IMR-90 (cell line): ENCODE data around the gene SIM2. TPM values are rescaled to one million over a fixed set of nuclear protein-coding genes. Genes with fewer than 3 reads are reported as not detected.

Experiments
- ATAC-seq: fragments of 200-7000 bp; cut with Tn5 transposase; 2 replicates; pipeline ENCODE4 v1.9.1; 2020; ENCODE audit warnings: low read depth, mild to moderate bottlenecking, moderate library complexity
- BruUV-seq: library from RNA; stranded (reverse); fragments of 400-500 nt; replicated peaks from 2 replicates; lab custom pipeline; 2021; lab: Mats Ljungman, UMichigan
- CTCF ChIA-PET: fragments of 300-600 bp; formaldehyde crosslinking; extraction: SDS; loops from one replicate; lab custom pipeline; 2021; ENCODE audit warnings: antibody characterized with exemption; lab: Yijun Ruan, JAX
- POLR2A ChIA-PET: fragments of 300-600 bp; sonication (Branson Sonifier 250); formaldehyde crosslinking; loops from one replicate; lab custom pipeline; 2022; ENCODE audit warnings: antibody characterized with exemption; ENCODE audit not compliant: unreplicated experiment; lab: Charles Lee
- DNase-seq: peaks from one replicate; pipeline ENCODE4 v3.0.0; 2013
- H2AFZ ChIP-seq: replicated peaks from 2 replicates; pipeline ENCODE3; 2013; ENCODE audit warnings: low read length, mild to moderate bottlenecking; ENCODE audit not compliant: poor library complexity
- H2AK5ac ChIP-seq: 2 replicates; pipeline ENCODE4 v1.6.1; 2013; ENCODE audit warnings: low read depth, low read length, inconsistent platforms
- H2AK9ac ChIP-seq: replicated peaks from 2 replicates; pipeline ENCODE3; 2013; ENCODE audit warnings: mild to moderate bottlenecking, low read depth, low read length, moderate library complexity; ENCODE audit not compliant: poor library complexity
- H2BK120ac ChIP-seq: 2 replicates; pipeline ENCODE4 v1.6.1; 2013; ENCODE audit warnings: low read depth, low read length, inconsistent platforms
- H2BK15ac ChIP-seq: 3 replicates; pipeline ENCODE4 v1.6.1; 2013; ENCODE audit warnings: low read depth, low read length, inconsistent platforms
- H2BK20ac ChIP-seq: 2 replicates; pipeline ENCODE4 v1.6.1; 2013; ENCODE audit warnings: low read depth, mild to moderate bottlenecking, inconsistent platforms, low read length, moderate library complexity
- H2BK5ac ChIP-seq: 2 replicates; pipeline ENCODE4 v1.6.1; 2013; ENCODE audit warnings: mild to moderate bottlenecking, low read depth, low read length, inconsistent platforms; ENCODE audit not compliant: poor library complexity, severe bottlenecking
- H3K14ac ChIP-seq: replicated peaks from 2 replicates; pipeline ENCODE4 v1.6.1; 2013; ENCODE audit warnings: low read depth, low read length, inconsistent platforms
- H3K18ac ChIP-seq: 2 replicates; pipeline ENCODE4 v1.6.1; 2013; ENCODE audit warnings: low read depth, low read length, control low read depth
- H3K23ac ChIP-seq: 2 replicates; pipeline ENCODE4 v1.6.1; 2013; ENCODE audit warnings: low read depth, low read length, inconsistent platforms
- H3K27ac ChIP-seq: 2 replicates; pipeline ENCODE4 v1.5.1; 2013; ENCODE audit warnings: mild to moderate bottlenecking, control low read depth, low read length; ENCODE audit not compliant: insufficient read depth
- H3K27me3 ChIP-seq: 2 replicates; pipeline ENCODE4 v1.6.1; 2013; ENCODE audit warnings: low read length; ENCODE audit not compliant: control insufficient read depth, insufficient read depth
- H3K36me3 ChIP-seq: 2 replicates; pipeline ENCODE4 v1.6.1; 2013; ENCODE audit warnings: low read length, mixed read lengths; ENCODE audit not compliant: control insufficient read depth, insufficient read depth
- H3K4ac ChIP-seq: 2 replicates; pipeline ENCODE4 v1.6.1; 2013; ENCODE audit warnings: low read depth, low read length, inconsistent platforms
- H3K4me1 ChIP-seq: 2 replicates; pipeline ENCODE4 v1.6.1; 2013; ENCODE audit warnings: low read length, mixed read lengths; ENCODE audit not compliant: control insufficient read depth, insufficient read depth
- H3K4me2 ChIP-seq: 2 replicates; pipeline ENCODE4 v1.6.1; 2013; ENCODE audit warnings: low read depth, mild to moderate bottlenecking, control low read depth, low read length, moderate library complexity
- H3K4me3 ChIP-seq: 2 replicates; pipeline ENCODE4 v1.5.1; 2013; ENCODE audit warnings: low read depth, mild to moderate bottlenecking, control low read depth, low read length, moderate library complexity; ENCODE audit not compliant: insufficient read depth
- H3K56ac ChIP-seq: 2 replicates; pipeline ENCODE4 v1.6.1; 2013; ENCODE audit warnings: low read length, inconsistent platforms; ENCODE audit not compliant: insufficient read depth; ENCODE audit errors: extremely low read depth
- H3K79me1 ChIP-seq, 2 experiments: 2 replicates each; pipeline ENCODE4 v1.6.1; 2013; ENCODE audit warnings: low read length in 2 of 2, inconsistent platforms in 1 of 2, low read depth in 1 of 2
- H3K9ac ChIP-seq: 2 replicates; pipeline ENCODE4 v1.6.1; 2013; ENCODE audit warnings: low read depth, low read length, control low read depth
- H3K9me1 ChIP-seq: 2 replicates; pipeline ENCODE4 v1.6.1; 2013; ENCODE audit warnings: low read length, inconsistent platforms; ENCODE audit not compliant: insufficient read depth
- H3K9me3 ChIP-seq: 2 replicates; pipeline ENCODE4 v1.6.1; 2013; ENCODE audit warnings: low read length; ENCODE audit not compliant: control insufficient read depth, insufficient read depth
- H4K20me1 ChIP-seq: 2 replicates; pipeline ENCODE4 v1.6.1; 2013; ENCODE audit warnings: low read length, inconsistent platforms; ENCODE audit not compliant: insufficient read depth
- H4K5ac ChIP-seq: 2 replicates; pipeline ENCODE4 v1.6.1; 2013; ENCODE audit warnings: mild to moderate bottlenecking, low read depth, low read length, control low read depth
- H4K8ac ChIP-seq, 2 experiments: 2 replicates each; pipeline ENCODE4 v1.6.1; 2013; ENCODE audit warnings: low read depth in 2 of 2, low read length in 2 of 2, control low read depth in 1 of 2, inconsistent platforms in 1 of 2
- H4K91ac ChIP-seq: 2 replicates; pipeline ENCODE4 v1.6.1; 2013; ENCODE audit warnings: low read depth, low read length, inconsistent platforms; ENCODE audit not compliant: insufficient read depth
- CHD1 ChIP-seq: IDR thresholded peaks from 2 replicates; pipeline ENCODE4 v1.6.1; 2012; ENCODE audit warnings: low read depth, low read length, improper control_type of control experiment
- ELK1 ChIP-seq: fragments of 150-350 bp; IDR thresholded peaks from 2 replicates; pipeline ENCODE4 v1.6.1; 2016; ENCODE audit warnings: low read depth, mild to moderate bottlenecking, low read length, moderate library complexity, borderline replicate concordance
- FOS ChIP-seq: fragments of 150-350 bp; IDR thresholded peaks from 2 replicates; pipeline ENCODE4 v1.6.1; 2016; ENCODE audit warnings: low read depth, low read length
- MAFK ChIP-seq: IDR thresholded peaks from 2 replicates; pipeline ENCODE4 v1.6.1; 2012; ENCODE audit warnings: low read depth, low read length, improper control_type of control experiment
- MAZ ChIP-seq: IDR thresholded peaks from 2 replicates; pipeline ENCODE4 v1.6.1; 2012; ENCODE audit warnings: low read depth, mild to moderate bottlenecking, low read length, improper control_type of control experiment, moderate library complexity, borderline replicate concordance
- MXI1 ChIP-seq: IDR thresholded peaks from 2 replicates; pipeline ENCODE4 v1.6.1; 2012; ENCODE audit warnings: low read depth, mild to moderate bottlenecking, low read length, moderate library complexity, borderline replicate concordance
- NFE2L2 ChIP-seq: fragments of 150-350 bp; IDR thresholded peaks from 2 replicates; pipeline ENCODE4 v1.6.1; 2016; ENCODE audit warnings: low read depth, mild to moderate bottlenecking, low read length
- POLR2A ChIP-seq: IDR thresholded peaks from 2 replicates; pipeline ENCODE4 v1.6.1; 2012; ENCODE audit warnings: mild to moderate bottlenecking, low read depth, low read length
- RCOR1 ChIP-seq: IDR thresholded peaks from 2 replicates; pipeline ENCODE4 v1.6.1; 2012; ENCODE audit warnings: mild to moderate bottlenecking, low read length, improper control_type of control experiment; ENCODE audit not compliant: insufficient replicate concordance
- RFX5 ChIP-seq: IDR thresholded peaks from 2 replicates; pipeline ENCODE4 v1.8.0; 2012; ENCODE audit warnings: low read depth, mild to moderate bottlenecking, low read length, moderate library complexity
- SMC3 ChIP-seq: fragments of 150-350 bp; IDR thresholded peaks from 2 replicates; pipeline ENCODE4 v1.6.1; 2016; ENCODE audit warnings: low read depth, mild to moderate bottlenecking, antibody characterized with exemption, low read length, moderate library complexity
- WGBS, 2 experiments: methylation state at CpG; one replicate each; pipeline versions ENCODE4 v1.1.5 to v1.1.7; 2013; ENCODE audit warnings: missing lambda C conversion rate in 2 of 2; ENCODE audit not compliant: insufficient read length in 1 of 2; ENCODE audit errors: extremely low coverage in 2 of 2; 5-methylcytosine and 5-hydroxymethylcytosine counted together
- dilution Hi-C: fragments of 300-500 bp; cut with HindIII; formaldehyde crosslinking; loops from one replicate; pipeline ENCODE4 v1.14.3; 2018; ENCODE audit warnings: low sequenced_read_pairs; ENCODE audit not compliant: unreplicated experiment
- in situ Hi-C: fragments of 300-500 bp; cut with MboI; formaldehyde crosslinking; loops from 3 replicates; pipeline ENCODE4 v1.14.3; 2019; ENCODE audit warnings: low sequenced_read_pairs, inconsistent platforms, mixed read lengths
- intact Hi-C: fragments of 100-400 bp; cut with micrococcal nuclease; formaldehyde crosslinking; loops from 2 replicates; pipeline ENCODE4 v1.10.0; 2022
- polyA plus RNA-seq, 3 experiments: library from polyadenylated mRNA; depleted of rRNA; stranded (reverse); fragments of >200 nt; gene quantifications; 2 replicates each; pipeline ENCODE4 v1.2.3, GENCODE V29; 2012; ENCODE audit warnings: low replicate concordance in 1 of 3
- total RNA-seq: library from RNA; depleted of rRNA; stranded (reverse); fragments of >200 nt; gene quantifications from 2 replicates; pipeline ENCODE4 v1.2.3, GENCODE V29; 2012
- TF ChIP-seq, protein P1 (sequence below): fragments of 150-350 bp; IDR thresholded peaks from 2 replicates; pipeline ENCODE4 v1.6.1; 2017; ENCODE audit warnings: mild to moderate bottlenecking, antibody characterized with exemption, low read length, low read depth

Gene SIM2
- total and polyA plus RNA-seq, 2 of the 4 experiments (the other 2 are of a cell fraction) = 2.2 to 7.5 TPM

DNA sequence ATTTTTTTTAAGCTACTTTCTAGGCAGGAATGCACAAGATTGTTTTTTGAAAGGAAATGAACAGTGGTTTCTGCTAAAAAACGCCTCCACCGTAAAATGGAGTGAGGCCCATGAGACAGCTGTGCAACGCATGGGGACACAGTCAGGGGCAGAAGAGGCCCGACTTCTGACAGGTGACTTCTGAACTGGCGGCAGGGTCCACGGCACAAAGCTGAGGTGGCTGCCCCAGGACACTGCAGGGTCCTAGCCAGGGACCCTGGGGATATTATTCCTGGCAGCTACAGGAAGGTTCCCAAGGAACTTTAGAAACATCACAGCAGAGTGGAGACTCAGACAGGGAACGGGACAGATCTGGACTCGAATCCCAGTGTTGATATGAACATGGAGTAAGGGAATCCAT lies 75.1 kb downstream of the SIM2 start:
- no peak overlapping the region for H3K56ac ChIP-seq
- no peak overlapping the region for H3K4ac ChIP-seq
- H3K4me2 ChIP-seq = no peak overlapping the region
- no peak overlapping the region for H4K5ac ChIP-seq
- H3K27ac ChIP-seq = no peak overlapping the region
- no peak for DNase-seq
- 75% methylated on average over 4 of the region's 8 CpGs; no CpG with 5 or more reads in 1 of the 2 experiments for WGBS, 2 experiments
- ChIA-PET CTCF (interaction anchor here (0.6 to 0.7 kb wide), 3 partner anchors 21 to 144 kb away, joined by 3 to 6 read pairs (median 3); no protein-coding TSS in a partner anchor), POLR2A (interaction anchor here (0.6 kb wide), 1 partner anchor 10 kb away, joined by 4 read pairs; no protein-coding TSS in a partner anchor)
- H2BK120ac ChIP-seq = no peak overlapping the region
- H2BK15ac ChIP-seq = no peak overlapping the region; the same call in 2 of the 3 replicates
- no peak overlapping the region for H2AK9ac ChIP-seq
- dilution Hi-C loops (no loop called here), in situ Hi-C loops (no loop called here), intact Hi-C loops (no loop called here)
- no peak for TF ChIP-seq MAZ
- TF ChIP-seq POLR2A = no peak
- TF ChIP-seq, protein P1, sequence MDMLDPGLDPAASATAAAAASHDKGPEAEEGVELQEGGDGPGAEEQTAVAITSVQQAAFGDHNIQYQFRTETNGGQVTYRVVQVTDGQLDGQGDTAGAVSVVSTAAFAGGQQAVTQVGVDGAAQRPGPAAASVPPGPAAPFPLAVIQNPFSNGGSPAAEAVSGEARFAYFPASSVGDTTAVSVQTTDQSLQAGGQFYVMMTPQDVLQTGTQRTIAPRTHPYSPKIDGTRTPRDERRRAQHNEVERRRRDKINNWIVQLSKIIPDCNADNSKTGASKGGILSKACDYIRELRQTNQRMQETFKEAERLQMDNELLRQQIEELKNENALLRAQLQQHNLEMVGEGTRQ = no peak
- no peak for TF ChIP-seq NFE2L2
- TF ChIP-seq RFX5 = no peak
- no peak for TF ChIP-seq MAFK
- no peak for TF ChIP-seq MXI1
- no peak for TF ChIP-seq ELK1
- no peak for TF ChIP-seq CHD1
- no peak for TF ChIP-seq RCOR1
- no peak for TF ChIP-seq FOS
- TF ChIP-seq SMC3 = no peak
- no peak overlapping the region for H3K4me3 ChIP-seq
- H4K8ac ChIP-seq = no peak overlapping the region
- no peaks in the 10 kb centered on the region for H3K9me3 ChIP-seq
- no peak overlapping the region for H2AK5ac ChIP-seq
- H3K23ac ChIP-seq = no peak overlapping the region
- H4K91ac ChIP-seq = no peak overlapping the region; the same call in 1 of the 2 replicates
- BruUV-seq = no TSS peak
- H2BK20ac ChIP-seq = no peak overlapping the region
- no peaks in the 10 kb centered on the region; a peak in 1 of 4 replicates for H3K79me1 ChIP-seq
- no peaks in the 10 kb centered on the region; the same call in 1 of the 2 replicates for H4K20me1 ChIP-seq
- no peak for ATAC-seq
- H3K36me3 ChIP-seq = no peaks in the 10 kb centered on the region
- no peak overlapping the region for H2BK5ac ChIP-seq
- no peak overlapping the region for H2AFZ ChIP-seq
- no peak overlapping the region for H3K18ac ChIP-seq
- no peaks in the 10 kb centered on the region for H3K27me3 ChIP-seq
- H3K9ac ChIP-seq = no peak overlapping the region
- H3K14ac ChIP-seq = no peak overlapping the region
- 0 out of 2 replicates have a peak, but pooled peaks cover 6% of the 10 kb centered on the region for H3K9me1 ChIP-seq
- H3K4me1 ChIP-seq = peaks cover 12% of the 10 kb centered on the region
